BJ (cell line): ENCODE measurements around the gene ITFG2. TPM values are rescaled to one million over a fixed set of nuclear protein-coding genes. Genes with fewer than 3 reads are reported as not detected.

Source experiments
- CTCF ChIA-PET: fragments of 350-600 bp; formaldehyde crosslinking; extraction: SDS; loops from one replicate; lab custom pipeline; 2021; ENCODE audit warnings: antibody characterized with exemption, inconsistent platforms; lab: Yijun Ruan, JAX
- POLR2A ChIA-PET: fragments of 300-600 bp; sonication (Branson Sonifier 250); formaldehyde crosslinking; extraction: SDS; loops from one replicate; lab custom pipeline; 2021; ENCODE audit warnings: antibody characterized with exemption; lab: Charles Lee
- DNase-seq: peaks from one replicate; pipeline ENCODE4 v3.0.0-alpha.2; 2011; ENCODE audit warnings: low read depth
- H3K27me3 ChIP-seq: 2 replicates; pipeline ENCODE4 v1.6.0; 2011; ENCODE audit warnings: low read length; ENCODE audit not compliant: control insufficient read depth, insufficient read depth
- H3K36me3 ChIP-seq: 2 replicates; pipeline ENCODE4 v1.5.1; 2011; ENCODE audit warnings: low read length; ENCODE audit not compliant: control insufficient read depth, insufficient read depth
- H3K4me3 ChIP-seq: 2 replicates; pipeline ENCODE4 v1.5.1; 2011; ENCODE audit warnings: low read depth, mild to moderate bottlenecking, control low read depth, low read length
- polyA plus RNA-seq: library from polyadenylated mRNA; depleted of rRNA; stranded (reverse); fragments of >200 nt; gene quantifications from 2 replicates; pipeline ENCODE4 v1.2.3, GENCODE V29; 2011
- TF ChIP-seq, protein P1 (sequence below): IDR thresholded peaks from 2 replicates; pipeline ENCODE4 v1.5.1; 2011; ENCODE audit warnings: low read depth, mild to moderate bottlenecking, control low read depth, inconsistent platforms, low read length, moderate library complexity; ENCODE audit not compliant: insufficient read depth

Gene ITFG2
- polyA plus RNA-seq, 1 experiment, result 27.6 TPM

- ChIA-PET CTCF (interaction anchor here (0.9 to 1.4 kb wide), 3 partner anchors 9 to 61 kb away, joined by 3 read pairs; no protein-coding TSS in a partner anchor), POLR2A (no interaction called here)
- Histone ChIP-seq H3K36me3 (peaks cover 24% of the 10 kb centered on the region), H3K4me3 (no peak overlapping the region), H3K27me3 (no peaks in the 10 kb centered on the region)
- no peak for DNase-seq
- TF ChIP-seq, protein P1, sequence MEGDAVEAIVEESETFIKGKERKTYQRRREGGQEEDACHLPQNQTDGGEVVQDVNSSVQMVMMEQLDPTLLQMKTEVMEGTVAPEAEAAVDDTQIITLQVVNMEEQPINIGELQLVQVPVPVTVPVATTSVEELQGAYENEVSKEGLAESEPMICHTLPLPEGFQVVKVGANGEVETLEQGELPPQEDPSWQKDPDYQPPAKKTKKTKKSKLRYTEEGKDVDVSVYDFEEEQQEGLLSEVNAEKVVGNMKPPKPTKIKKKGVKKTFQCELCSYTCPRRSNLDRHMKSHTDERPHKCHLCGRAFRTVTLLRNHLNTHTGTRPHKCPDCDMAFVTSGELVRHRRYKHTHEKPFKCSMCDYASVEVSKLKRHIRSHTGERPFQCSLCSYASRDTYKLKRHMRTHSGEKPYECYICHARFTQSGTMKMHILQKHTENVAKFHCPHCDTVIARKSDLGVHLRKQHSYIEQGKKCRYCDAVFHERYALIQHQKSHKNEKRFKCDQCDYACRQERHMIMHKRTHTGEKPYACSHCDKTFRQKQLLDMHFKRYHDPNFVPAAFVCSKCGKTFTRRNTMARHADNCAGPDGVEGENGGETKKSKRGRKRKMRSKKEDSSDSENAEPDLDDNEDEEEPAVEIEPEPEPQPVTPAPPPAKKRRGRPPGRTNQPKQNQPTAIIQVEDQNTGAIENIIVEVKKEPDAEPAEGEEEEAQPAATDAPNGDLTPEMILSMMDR, result no peak
Observed at GRCh38 chr12:2801044-2801783, 11.3 kb upstream of the ITFG2 start.

- CTCF ChIA-PET, result no interaction called here
- DNase-seq, result no peak
- peaks cover 19% of the 10 kb centered on the region for H3K36me3 ChIP-seq
- H3K27me3 ChIP-seq, result no peaks in the 10 kb centered on the region
- no peak overlapping the region for H3K4me3 ChIP-seq
- POLR2A ChIA-PET, result no interaction called here
- TF ChIP-seq, protein P1, result no peak
Observed at GRCh38 chr12:2803635-2804392, 8.7 kb upstream of the ITFG2 start.

DNA sequence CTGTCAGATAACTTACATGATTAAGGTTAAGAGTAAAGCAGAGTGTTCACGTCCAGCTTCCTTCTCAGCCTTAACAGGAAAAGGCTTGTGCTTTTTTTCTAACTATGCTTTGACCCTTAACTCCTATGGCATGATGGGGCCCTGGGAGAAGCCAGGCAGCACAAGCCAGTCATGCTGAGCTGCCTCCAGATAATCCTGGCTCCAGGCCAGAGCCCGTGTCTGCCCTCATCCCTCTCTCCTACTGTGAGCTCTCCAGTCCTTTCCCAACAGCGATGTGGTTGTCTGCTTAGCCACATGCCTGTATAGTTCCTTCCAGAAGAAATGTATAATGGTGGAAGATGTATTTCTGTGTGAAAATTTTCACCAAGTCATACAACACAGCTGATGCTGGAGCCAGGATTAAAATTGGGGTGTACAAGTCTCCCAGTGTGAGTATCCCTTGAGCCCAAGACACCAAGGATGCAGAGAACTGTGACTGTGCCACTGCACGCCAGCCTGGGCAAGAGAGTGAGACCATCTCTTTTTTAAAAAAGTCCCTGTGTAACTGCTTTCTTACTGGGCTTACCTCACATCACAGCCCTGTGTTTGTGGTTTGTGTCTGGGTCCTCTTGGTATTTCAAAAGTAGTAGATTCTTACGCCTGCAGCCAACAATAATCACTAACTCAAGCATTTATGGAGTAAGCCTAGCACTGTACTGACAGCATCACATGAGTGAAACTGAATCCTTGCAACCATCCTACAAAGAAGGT is 7.9 kb upstream of the ITFG2 start:
- Histone ChIP-seq H3K4me3 (no peak overlapping the region), H3K27me3 (no peaks in the 10 kb centered on the region), H3K36me3 (peaks cover 16% of the 10 kb centered on the region)
- CTCF ChIA-PET, result no interaction called here
- POLR2A ChIA-PET, result no interaction called here
- TF ChIP-seq, protein P1, result no peak
- no peak for DNase-seq

GRCh38 chr12:2805143-2805520 is 7.3 kb upstream of the ITFG2 start:
- DNase-seq, result no peak

More at GRCh38 chr12:2805143-2805520, 7.3 kb upstream of the ITFG2 start:
- ChIA-PET POLR2A (no interaction called here), CTCF (interaction anchor here (1.0 kb wide), 1 partner anchor 21 kb away, joined by 3 read pairs; no protein-coding TSS in a partner anchor)
- TF ChIP-seq, protein P1, result no peak
- Histone ChIP-seq H3K4me3 (no peak overlapping the region), H3K36me3 (peaks cover 12% of the 10 kb centered on the region), H3K27me3 (no peaks in the 10 kb centered on the region)
